SJSA1 (cell line): Measurements from ENCODE around the gene CD69. TPM values are rescaled to one million over a fixed set of nuclear protein-coding genes. Genes with fewer than 3 reads are reported as not detected.
A peak's percentile ranks its signal among the peaks of the same experiment; 100 is the strongest.

Experiments
- DNase-seq, 2 experiments: peaks; one replicate each; pipeline ENCODE4 v3.0.0-alpha.2; 2015 to 2020; ENCODE audit warnings: low spot score in 2 of 2, low read depth in 1 of 2
- H3K27ac ChIP-seq: fragments of 250-450 bp; sonication (Bioruptor Pico); 2 replicates; pipeline ENCODE4 v1.5.1; 2020; ENCODE audit warnings: mild to moderate bottlenecking, moderate library complexity
- H3K27me3 ChIP-seq: fragments of 250-450 bp; sonication (Bioruptor Pico); replicated peaks from 2 replicates; pipeline ENCODE4 v1.5.1; 2020; ENCODE audit warnings: mild to moderate bottlenecking, moderate library complexity
- H3K36me3 ChIP-seq: fragments of 250-450 bp; sonication (Bioruptor Pico); 2 replicates; pipeline ENCODE4 v1.5.1; 2020; ENCODE audit warnings: mild to moderate bottlenecking
- H3K4me1 ChIP-seq: fragments of 250-450 bp; sonication (Bioruptor Pico); replicated peaks from 2 replicates; pipeline ENCODE4 v1.6.1; 2021; ENCODE audit warnings: mild to moderate bottlenecking
- H3K4me3 ChIP-seq: fragments of 250-450 bp; sonication (Bioruptor Pico); 2 replicates; pipeline ENCODE4 v1.5.1; 2020; ENCODE audit warnings: mild to moderate bottlenecking
- H3K9me3 ChIP-seq: fragments of 250-450 bp; sonication (Bioruptor Pico); replicated peaks from 2 replicates; pipeline ENCODE4 v1.5.1; 2020; ENCODE audit warnings: mild to moderate bottlenecking
- total RNA-seq: library from RNA; depleted of rRNA; stranded (reverse); fragments of >200 nt; shearing (Covaris generic); gene quantifications from 2 replicates; pipeline ENCODE4 v1.2.3, GENCODE V29; 2014

The CD69 gene
- total RNA-seq, 1 experiment from 2014 or later: 0.13 TPM

- Histone ChIP-seq H3K4me1 (peaks cover 37% of the 10 kb centered on the region), H3K9me3 (no peaks in the 10 kb centered on the region), H3K27ac (peak overlapping the region; percentile 35), H3K27me3 (no peaks in the 10 kb centered on the region), H3K4me3 (no peak overlapping the region), H3K36me3 (no peaks in the 10 kb centered on the region)
- peak in 1 of 2 experiments; percentile 68 for DNase-seq
Observed at GRCh38 chr12:9792961-9793617, 32.4 kb upstream of the CD69 start.

GRCh38 chr12:9792185-9792900, 31.6 kb upstream of the CD69 start:
- H3K4me3 ChIP-seq: no peak overlapping the region

GRCh38 chr12:9786726-9787717, 26.3 kb upstream of the CD69 start:
- Histone ChIP-seq H3K4me3 (no peak overlapping the region), H3K4me1 (peaks cover 6% of the 10 kb centered on the region), H3K9me3 (no peaks in the 10 kb centered on the region), H3K27ac (no peak overlapping the region), H3K27me3 (no peaks in the 10 kb centered on the region), H3K36me3 (no peaks in the 10 kb centered on the region)
- DNase-seq: peak in 1 of 2 experiments; percentile 21

More at GRCh38 chr12:9792185-9792900, 31.6 kb upstream of the CD69 start:
- Histone ChIP-seq H3K36me3 (no peaks in the 10 kb centered on the region), H3K4me1 (peaks cover 35% of the 10 kb centered on the region), H3K27me3 (no peaks in the 10 kb centered on the region), H3K27ac (peak overlapping the region; percentile 18), H3K9me3 (no peaks in the 10 kb centered on the region)
- no peak for DNase-seq

GRCh38 chr12:9784816-9785215, 24.1 kb upstream of the CD69 start:
- no peaks in the 10 kb centered on the region for H3K36me3 ChIP-seq

GRCh38 chr12:9784326-9784725, 23.6 kb upstream of the CD69 start:
- Histone ChIP-seq H3K27ac (no peak overlapping the region), H3K9me3 (no peaks in the 10 kb centered on the region), H3K4me3 (no peak overlapping the region), H3K36me3 (no peaks in the 10 kb centered on the region), H3K4me1 (peaks cover 6% of the 10 kb centered on the region), H3K27me3 (no peaks in the 10 kb centered on the region)
- DNase-seq: no peak

More at GRCh38 chr12:9784816-9785215, 24.1 kb upstream of the CD69 start:
- Histone ChIP-seq H3K27me3 (no peaks in the 10 kb centered on the region), H3K4me3 (no peak overlapping the region), H3K4me1 (peaks cover 6% of the 10 kb centered on the region), H3K27ac (no peak overlapping the region), H3K9me3 (no peaks in the 10 kb centered on the region)
- DNase-seq: no peak

GRCh38 chr12:9782547-9783382, 22.1 kb upstream of the CD69 start:
- DNase-seq: no peak
- Histone ChIP-seq H3K27me3 (no peaks in the 10 kb centered on the region), H3K4me1 (peaks cover 6% of the 10 kb centered on the region), H3K9me3 (no peaks in the 10 kb centered on the region), H3K27ac (no peak overlapping the region), H3K4me3 (no peak overlapping the region), H3K36me3 (no peaks in the 10 kb centered on the region)

GRCh38 chr12:9781360-9781759, 20.7 kb upstream of the CD69 start:
- H3K4me1 ChIP-seq: no peaks in the 10 kb centered on the region; the same call in 1 of the 2 replicates
- no peaks in the 10 kb centered on the region for H3K9me3 ChIP-seq
- no peak for DNase-seq
- H3K4me3 ChIP-seq: no peak overlapping the region
- no peaks in the 10 kb centered on the region for H3K27me3 ChIP-seq
- no peak overlapping the region for H3K27ac ChIP-seq
- H3K36me3 ChIP-seq: no peaks in the 10 kb centered on the region

- DNase-seq: no peak
- Histone ChIP-seq H3K4me3 (no peak overlapping the region), H3K27me3 (no peaks in the 10 kb centered on the region), H3K36me3 (no peaks in the 10 kb centered on the region), H3K4me1 (no peaks in the 10 kb centered on the region; the same call in 1 of the 2 replicates), H3K9me3 (no peaks in the 10 kb centered on the region), H3K27ac (no peak overlapping the region)
Observed at GRCh38 chr12:9779209-9779608, 18.5 kb upstream of the CD69 start.

- Histone ChIP-seq H3K9me3 (no peaks in the 10 kb centered on the region), H3K4me3 (no peak overlapping the region), H3K27ac (no peak overlapping the region), H3K36me3 (no peaks in the 10 kb centered on the region), H3K4me1 (no peaks in the 10 kb centered on the region; the same call in 1 of the 2 replicates), H3K27me3 (no peaks in the 10 kb centered on the region)
- no peak for DNase-seq
Observed at GRCh38 chr12:9776781-9777180, 16.1 kb upstream of the CD69 start.

GRCh38 chr12:9773216-9773877, 12.6 kb upstream of the CD69 start:
- Histone ChIP-seq H3K36me3 (no peaks in the 10 kb centered on the region), H3K27ac (no peak overlapping the region), H3K4me1 (no peaks in the 10 kb centered on the region; the same call in 1 of the 2 replicates), H3K4me3 (no peak overlapping the region), H3K9me3 (no peaks in the 10 kb centered on the region), H3K27me3 (no peaks in the 10 kb centered on the region)
- no peak for DNase-seq

GRCh38 chr12:9763025-9763424, 2.3 kb upstream of the CD69 start:
- Histone ChIP-seq H3K4me3 (no peak overlapping the region), H3K4me1 (peaks cover 8% of the 10 kb centered on the region), H3K27ac (no peak overlapping the region), H3K36me3 (no peaks in the 10 kb centered on the region), H3K9me3 (no peaks in the 10 kb centered on the region), H3K27me3 (no peaks in the 10 kb centered on the region)
- no peak for DNase-seq

GRCh38 chr12:9762369-9762768, 1.7 kb upstream of the CD69 start:
- Histone ChIP-seq H3K27me3 (no peaks in the 10 kb centered on the region), H3K27ac (no peak overlapping the region), H3K4me3 (no peak overlapping the region), H3K9me3 (no peaks in the 10 kb centered on the region), H3K36me3 (no peaks in the 10 kb centered on the region), H3K4me1 (peaks cover 8% of the 10 kb centered on the region)
- no peak for DNase-seq
